ENCODE data around the gene MGAT4B. TPM values are rescaled to one million over a fixed set of nuclear protein-coding genes. Genes with fewer than 3 reads are reported as not detected.

Gene MGAT4B
- total RNA-seq, 2 donors from 2014 or later = 82.7 to 142 TPM

DNA sequence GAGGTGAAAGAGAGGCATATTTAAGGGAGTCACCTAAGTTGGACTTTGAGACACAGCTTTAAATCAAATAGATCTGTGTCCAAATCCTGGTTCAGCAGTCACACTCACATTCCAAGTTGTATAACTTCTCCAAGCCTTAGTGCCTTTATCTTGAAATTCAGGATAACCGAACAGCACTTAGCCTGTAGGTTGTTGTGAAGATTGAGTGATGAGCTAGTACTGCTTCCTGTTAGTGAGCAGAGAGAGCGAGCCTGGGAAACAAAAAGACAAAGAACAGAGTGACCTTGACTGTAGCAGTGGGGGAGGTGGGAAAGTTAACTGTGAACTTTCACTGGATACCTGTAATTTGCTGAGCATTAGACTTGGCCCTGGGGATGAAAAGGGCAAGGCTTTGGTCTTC is 51.6 kb downstream of the MGAT4B start:
- TF ChIP-seq POLR2AphosphoS5 (IDR thresholded peaks at IDR 0.05) = no peak
- TF ChIP-seq POLR2A (IDR thresholded peaks at IDR 0.05) = no peak
- TF ChIP-seq CTCF (IDR thresholded peaks at IDR 0.05) = no peak
- Histone ChIP-seq H3K4me3 (no peak overlapping the region), H3K27me3 (replicated peaks; ENCODE audit: insufficient read depth) (no peaks in the 10 kb centered on the region), H3K4me1 (replicated peaks) (peaks cover 6% of the 10 kb centered on the region), H3K9me3 (no peaks in the 10 kb centered on the region), H3K27ac (no peak overlapping the region), H3K36me3 (no peaks in the 10 kb centered on the region)
- no peak for DNase-seq (ENCODE audit: low spot score)
- intact Hi-C loops (cut with DNase I) = no loop called here
- WGBS = 51% methylated on average over 2 of the region's 2 CpGs

DNA sequence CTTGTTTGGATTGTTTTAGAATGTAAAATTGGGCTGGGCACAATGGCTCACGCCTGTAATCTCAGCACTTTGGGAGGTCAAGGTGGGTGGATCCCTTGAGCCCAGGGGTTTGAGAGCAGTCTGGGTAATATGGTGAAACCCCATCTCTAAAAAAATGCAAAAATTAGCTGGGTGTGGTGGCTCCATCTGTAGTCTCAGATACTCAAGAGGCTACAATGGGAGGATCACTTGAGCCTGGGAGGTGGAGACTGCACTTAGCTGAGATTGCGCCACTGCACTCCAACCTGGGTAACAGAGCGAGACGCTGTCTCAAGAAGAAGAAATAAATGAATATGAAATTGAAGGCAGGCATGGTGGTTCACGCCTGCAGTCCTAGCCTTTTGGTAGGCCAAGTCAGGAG is 52.7 kb downstream of the MGAT4B start:
- TF ChIP-seq POLR2AphosphoS5 (IDR thresholded peaks at IDR 0.05) = no peak
- no peak for TF ChIP-seq POLR2A (IDR thresholded peaks at IDR 0.05)
- TF ChIP-seq CTCF (IDR thresholded peaks at IDR 0.05) = no peak
- no peak for DNase-seq (ENCODE audit: low spot score)
- no peaks in the 10 kb centered on the region for H3K36me3 ChIP-seq
- 98% methylated on average over 5 of the region's 5 CpGs for WGBS
- no peak overlapping the region for H3K27ac ChIP-seq
- H3K9me3 ChIP-seq = no peaks in the 10 kb centered on the region
- peaks cover 6% of the 10 kb centered on the region for H3K4me1 ChIP-seq (replicated peaks)
- intact Hi-C loops (cut with DNase I) = no loop called here
- H3K27me3 ChIP-seq (replicated peaks; ENCODE audit: insufficient read depth) = no peaks in the 10 kb centered on the region
- no peak overlapping the region for H3K4me3 ChIP-seq

DNA sequence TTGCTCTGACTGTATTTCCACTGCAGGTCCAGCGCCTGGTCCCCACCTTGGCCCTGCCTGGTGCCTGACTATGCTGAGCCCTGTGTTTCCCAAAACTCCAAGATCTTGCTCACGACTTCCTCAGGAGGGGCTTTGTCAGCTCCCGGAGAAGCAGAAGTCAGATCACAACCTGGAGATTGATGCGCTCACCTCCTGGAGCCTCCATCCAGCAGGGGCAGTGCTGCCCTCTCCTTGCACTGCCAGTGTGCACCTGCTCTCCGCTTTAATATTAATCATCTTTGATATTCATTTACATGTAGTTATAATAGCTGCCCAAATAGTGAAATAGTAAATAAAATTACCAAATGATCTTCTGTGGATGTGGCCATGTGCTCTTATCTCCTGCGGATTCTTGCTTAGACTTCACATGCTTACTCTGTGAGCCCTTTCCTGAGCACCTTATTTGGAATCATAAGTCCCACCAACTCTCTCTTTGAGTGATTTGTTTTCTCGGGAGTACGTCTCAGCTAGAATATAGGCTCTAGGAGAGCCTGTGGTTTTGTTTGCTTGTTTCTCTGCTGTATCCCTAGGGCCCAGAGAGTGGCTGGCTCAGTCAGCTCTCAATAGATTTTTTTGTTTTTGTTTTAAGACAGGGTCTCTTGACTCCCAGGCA is 56.7 kb downstream of the MGAT4B start:
- Histone ChIP-seq H3K27ac (no peak overlapping the region), H3K4me1 (replicated peaks) (peaks cover 2% of the 10 kb centered on the region), H3K27me3 (replicated peaks; ENCODE audit: insufficient read depth) (no peaks in the 10 kb centered on the region), H3K4me3 (no peak overlapping the region), H3K36me3 (no peaks in the 10 kb centered on the region), H3K9me3 (no peaks in the 10 kb centered on the region)
- 79% methylated on average over 8 of the region's 8 CpGs for WGBS
- intact Hi-C loops (cut with DNase I) = no loop called here
- DNase-seq (ENCODE audit: low spot score) = no peak
- TF ChIP-seq CTCF (IDR thresholded peaks at IDR 0.05) (no peak), POLR2A (IDR thresholded peaks at IDR 0.05) (no peak), POLR2AphosphoS5 (IDR thresholded peaks at IDR 0.05) (no peak)

DNA sequence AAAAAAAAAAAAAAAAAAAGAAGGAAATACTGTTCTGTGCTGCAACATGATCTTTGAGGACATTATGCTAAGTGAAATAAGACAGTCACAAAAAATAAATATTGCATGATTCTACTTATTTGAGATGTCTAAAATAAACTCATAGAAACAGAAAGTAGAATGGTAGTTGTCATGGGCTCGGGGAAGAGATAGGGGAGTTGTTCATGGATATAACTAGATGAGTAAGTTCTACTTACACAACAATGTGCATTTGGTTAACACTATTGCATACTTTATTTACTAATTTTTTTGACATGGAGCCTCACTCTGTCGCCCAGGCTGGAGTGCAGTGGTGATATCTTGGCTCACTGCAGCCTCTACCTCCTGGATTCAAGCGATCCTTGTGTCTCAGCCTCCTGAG is 58.9 kb downstream of the MGAT4B start:
- intact Hi-C loops (cut with DNase I) = no loop called here
- H3K4me1 ChIP-seq (replicated peaks) = no peaks in the 10 kb centered on the region
- H3K36me3 ChIP-seq = no peaks in the 10 kb centered on the region
- no peaks in the 10 kb centered on the region for H3K9me3 ChIP-seq
- DNase-seq (ENCODE audit: low spot score) = no peak
- no peak overlapping the region for H3K4me3 ChIP-seq
- 89% methylated on average over 3 of the region's 3 CpGs for WGBS
- H3K27ac ChIP-seq = no peak overlapping the region
- no peak for TF ChIP-seq POLR2AphosphoS5 (IDR thresholded peaks at IDR 0.05)
- TF ChIP-seq CTCF (IDR thresholded peaks at IDR 0.05) = no peak
- no peak for TF ChIP-seq POLR2A (IDR thresholded peaks at IDR 0.05)
- H3K27me3 ChIP-seq (replicated peaks; ENCODE audit: insufficient read depth) = no peaks in the 10 kb centered on the region

MicroRNA genes within 50 kb of the gene (microRNA counts, 767-probe panel; counts per million panel counts)
- microRNA hsa-miR-1229 = 0 to 431 counts per million in 2 donors

Small RNA genes within 50 kb of the gene (microRNA-seq; reads per million reads assigned to microRNA genes)
- 1.8 reads per million, percentile 26 among the genes with 10 or more reads in this experiment for gene MIR1229

Small RNA genes within 50 kb of the gene (small RNA-seq; reads per million reads assigned to genes)
- gene MIR1229 (0.09 to 0.30 reads per million in 2 donors), gene RF00019 (0 reads per million in 2 donors)

Other genes with a start within 250 kb of the MGAT4B start
- gene HNRNPH1, start 183.2 kb downstream of the MGAT4B start, total RNA-seq = 100 to 1,000 TPM; 260 to 398 TPM
- 1 to 10 TPM in 1 of 2 donors, not detected in 1; 5.0 TPM for gene CBY3, start 125.8 kb downstream of the MGAT4B start, total RNA-seq
- 100 to 1,000 TPM; 341 to 468 TPM for gene CANX, start 107.9 kb downstream of the MGAT4B start, total RNA-seq
- 10 to 100 TPM; 33.9 to 54.7 TPM for gene MAML1, start 74.0 kb downstream of the MGAT4B start, total RNA-seq
- gene LTC4S, start 12.9 kb downstream of the MGAT4B start, total RNA-seq = 1 to 10 TPM; 7.8 to 8.2 TPM
- gene SQSTM1, start 14.0 kb upstream of the MGAT4B start, total RNA-seq = 100 to 1,000 TPM; 377 to 527 TPM
- gene MRNIP, start 52.0 kb upstream of the MGAT4B start, total RNA-seq = 10 to 100 TPM; 30.0 to 55.2 TPM
- 100 to 1,000 TPM in 1 of 2 donors, 10 to 100 TPM in 1; 64.1 to 163 TPM for gene TBC1D9B, start 101.0 kb upstream of the MGAT4B start, total RNA-seq